HEK293 (cell line): ENCODE measurements around the gene SLC36A3.

Source experiments
- TCF7L2 ChIP-seq: IDR thresholded peaks from 2 replicates; pipeline ENCODE4 v1.6.1; 2011; ENCODE audit warnings: low read depth, mild to moderate bottlenecking, inconsistent platforms, low read length, moderate library complexity, borderline replicate concordance
- ZBTB8A ChIP-seq: fragments of 450-650 bp; formaldehyde crosslinking; IDR thresholded peaks from 2 replicates; pipeline ENCODE4 v1.5.1; 2016; ENCODE audit warnings: missing biosample characterization, missing genetic modification characterization
- ZFP37 ChIP-seq: fragments of 450-650 bp; formaldehyde crosslinking; IDR thresholded peaks from 2 replicates; pipeline ENCODE4 v1.5.1; 2016; ENCODE audit warnings: missing biosample characterization, missing genetic modification characterization
- ZNF140 ChIP-seq: fragments of 450-650 bp; formaldehyde crosslinking; IDR thresholded peaks from 2 replicates; pipeline ENCODE4 v1.5.1; 2016; ENCODE audit warnings: missing biosample characterization, missing genetic modification characterization
- ZNF184 ChIP-seq: fragments of 450-650 bp; IDR thresholded peaks from 2 replicates; pipeline ENCODE4 v1.5.1; 2018; ENCODE audit warnings: missing biosample characterization, mild to moderate bottlenecking, missing genetic modification characterization
- ZNF23 ChIP-seq: fragments of 450-650 bp; formaldehyde crosslinking; IDR thresholded peaks from 2 replicates; pipeline ENCODE4 v1.5.1; 2016; ENCODE audit warnings: missing biosample characterization, missing genetic modification characterization, borderline replicate concordance
- ZNF274 ChIP-seq, 2 experiments: fragments of 200-500 bp in 1 of 2; fragments of 450-650 bp in 1 of 2; sonication (Bioruptor generic) in 1 of 2; formaldehyde crosslinking in 1 of 2; IDR thresholded peaks; 2 replicates each; pipeline versions ENCODE4 v1.5.1 to v1.6.1; 2014 to 2016; ENCODE audit warnings: borderline replicate concordance in 1 of 2, inconsistent platforms in 1 of 2, low read length in 1 of 2, missing biosample characterization in 1 of 2, missing genetic modification characterization in 1 of 2
- ZNF433 ChIP-seq: fragments of 450-650 bp; formaldehyde crosslinking; IDR thresholded peaks from 2 replicates; pipeline ENCODE4 v1.5.1; 2016; ENCODE audit warnings: missing biosample characterization, missing genetic modification characterization, low read depth
- ZNF513 ChIP-seq: fragments of 450-650 bp; IDR thresholded peaks from 2 replicates; pipeline ENCODE4 v1.5.1; 2018; ENCODE audit warnings: missing biosample characterization, missing genetic modification characterization
- TF ChIP-seq, protein P1 (sequence below): fragments of 450-650 bp; formaldehyde crosslinking; IDR thresholded peaks from 2 replicates; pipeline ENCODE4 v1.5.1; 2016; ENCODE audit warnings: missing biosample characterization, missing genetic modification characterization

DNA sequence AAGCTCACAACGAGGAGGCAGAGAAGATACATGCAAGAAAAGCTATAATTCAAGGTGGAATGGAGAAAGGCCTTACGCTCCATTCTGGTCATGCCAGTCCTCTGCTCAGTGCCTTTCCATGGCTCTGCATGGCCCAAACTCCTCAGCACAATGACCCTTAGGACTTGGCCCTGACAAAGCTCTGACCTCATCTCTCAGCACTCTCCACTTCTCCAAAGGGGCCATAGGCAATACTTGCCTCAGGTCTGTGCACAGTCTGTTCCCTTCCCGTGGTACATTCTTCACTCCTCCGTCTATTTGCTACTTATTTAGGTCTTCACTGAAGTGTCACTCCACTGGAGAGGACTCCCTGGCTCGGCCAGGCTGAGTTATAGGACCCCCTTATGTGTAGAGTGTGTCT, 24.7 kb downstream of the SLC36A3 start:
- TF ChIP-seq ZNF274 (IDR thresholded peaks at IDR 0.05; ENCODE audit: low read length) = no peak
- TF ChIP-seq ZNF274 (tag by site-specific recombination; IDR thresholded peaks at IDR 0.05; ENCODE audit: borderline replicate concordance) = no peak
- TF ChIP-seq, protein P1, sequence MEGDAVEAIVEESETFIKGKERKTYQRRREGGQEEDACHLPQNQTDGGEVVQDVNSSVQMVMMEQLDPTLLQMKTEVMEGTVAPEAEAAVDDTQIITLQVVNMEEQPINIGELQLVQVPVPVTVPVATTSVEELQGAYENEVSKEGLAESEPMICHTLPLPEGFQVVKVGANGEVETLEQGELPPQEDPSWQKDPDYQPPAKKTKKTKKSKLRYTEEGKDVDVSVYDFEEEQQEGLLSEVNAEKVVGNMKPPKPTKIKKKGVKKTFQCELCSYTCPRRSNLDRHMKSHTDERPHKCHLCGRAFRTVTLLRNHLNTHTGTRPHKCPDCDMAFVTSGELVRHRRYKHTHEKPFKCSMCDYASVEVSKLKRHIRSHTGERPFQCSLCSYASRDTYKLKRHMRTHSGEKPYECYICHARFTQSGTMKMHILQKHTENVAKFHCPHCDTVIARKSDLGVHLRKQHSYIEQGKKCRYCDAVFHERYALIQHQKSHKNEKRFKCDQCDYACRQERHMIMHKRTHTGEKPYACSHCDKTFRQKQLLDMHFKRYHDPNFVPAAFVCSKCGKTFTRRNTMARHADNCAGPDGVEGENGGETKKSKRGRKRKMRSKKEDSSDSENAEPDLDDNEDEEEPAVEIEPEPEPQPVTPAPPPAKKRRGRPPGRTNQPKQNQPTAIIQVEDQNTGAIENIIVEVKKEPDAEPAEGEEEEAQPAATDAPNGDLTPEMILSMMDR (tag by site-specific recombination) = no peak
- no peak for TF ChIP-seq ZBTB8A (tag by site-specific recombination)
- TF ChIP-seq ZNF184 (tag by site-specific recombination) = no peak
- no peak for TF ChIP-seq ZFP37 (tag by site-specific recombination)
- no peak for TF ChIP-seq ZNF140 (tag by site-specific recombination)
- TF ChIP-seq ZNF513 = no peak
- TF ChIP-seq ZNF23 (tag by site-specific recombination) = no peak
- no peak for TF ChIP-seq TCF7L2
- TF ChIP-seq ZNF433 (tag by site-specific recombination) = no peak
